Subcutaneous adipose tissue (tissue), 4 donors: Measurements from ENCODE around the gene AFAP1L2. TPM values are rescaled to one million over a fixed set of nuclear protein-coding genes. Genes with fewer than 3 reads are reported as not detected.

Source experiments
- total RNA-seq, 4 donors: library from RNA; depleted of rRNA; stranded (reverse); fragments of >200 nt; gene quantifications; one replicate each; pipeline ENCODE4 v1.1.0, GENCODE V29; 2016
- TF ChIP-seq, protein P1 (sequence below): fragments of 450-650 bp; IDR thresholded peaks from one replicate; pipeline ENCODE4 v1.5.1; 2016; ENCODE audit warnings: low read depth, mild to moderate bottlenecking, control low read depth, antibody characterized with exemption, moderate library complexity

Gene AFAP1L2
- total RNA-seq, 4 donors from 2014 or later, result 2.7 to 11.3 (median 4.8) TPM

DNA sequence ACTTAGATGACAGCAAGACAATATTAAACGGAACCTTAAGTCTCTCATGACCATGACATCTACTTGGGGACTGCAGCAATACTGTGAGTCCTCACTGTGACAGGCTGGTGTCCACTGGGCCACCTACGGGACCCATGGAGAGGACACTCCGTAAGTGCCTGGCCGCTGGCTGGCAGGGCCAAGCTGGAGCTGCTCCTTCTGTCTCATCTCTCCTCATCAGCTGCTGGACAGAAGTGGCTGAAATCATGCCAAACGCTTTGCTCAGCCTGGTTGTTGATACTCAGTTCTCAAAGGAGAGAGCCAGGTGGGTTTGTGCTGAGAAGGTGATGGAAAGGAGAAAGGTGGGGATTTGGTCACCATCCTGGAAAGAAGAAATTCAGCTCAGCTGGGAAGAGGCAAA lies 33.3 kb downstream of the AFAP1L2 start:
- TF ChIP-seq, protein P1, sequence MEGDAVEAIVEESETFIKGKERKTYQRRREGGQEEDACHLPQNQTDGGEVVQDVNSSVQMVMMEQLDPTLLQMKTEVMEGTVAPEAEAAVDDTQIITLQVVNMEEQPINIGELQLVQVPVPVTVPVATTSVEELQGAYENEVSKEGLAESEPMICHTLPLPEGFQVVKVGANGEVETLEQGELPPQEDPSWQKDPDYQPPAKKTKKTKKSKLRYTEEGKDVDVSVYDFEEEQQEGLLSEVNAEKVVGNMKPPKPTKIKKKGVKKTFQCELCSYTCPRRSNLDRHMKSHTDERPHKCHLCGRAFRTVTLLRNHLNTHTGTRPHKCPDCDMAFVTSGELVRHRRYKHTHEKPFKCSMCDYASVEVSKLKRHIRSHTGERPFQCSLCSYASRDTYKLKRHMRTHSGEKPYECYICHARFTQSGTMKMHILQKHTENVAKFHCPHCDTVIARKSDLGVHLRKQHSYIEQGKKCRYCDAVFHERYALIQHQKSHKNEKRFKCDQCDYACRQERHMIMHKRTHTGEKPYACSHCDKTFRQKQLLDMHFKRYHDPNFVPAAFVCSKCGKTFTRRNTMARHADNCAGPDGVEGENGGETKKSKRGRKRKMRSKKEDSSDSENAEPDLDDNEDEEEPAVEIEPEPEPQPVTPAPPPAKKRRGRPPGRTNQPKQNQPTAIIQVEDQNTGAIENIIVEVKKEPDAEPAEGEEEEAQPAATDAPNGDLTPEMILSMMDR, result no peak

DNA sequence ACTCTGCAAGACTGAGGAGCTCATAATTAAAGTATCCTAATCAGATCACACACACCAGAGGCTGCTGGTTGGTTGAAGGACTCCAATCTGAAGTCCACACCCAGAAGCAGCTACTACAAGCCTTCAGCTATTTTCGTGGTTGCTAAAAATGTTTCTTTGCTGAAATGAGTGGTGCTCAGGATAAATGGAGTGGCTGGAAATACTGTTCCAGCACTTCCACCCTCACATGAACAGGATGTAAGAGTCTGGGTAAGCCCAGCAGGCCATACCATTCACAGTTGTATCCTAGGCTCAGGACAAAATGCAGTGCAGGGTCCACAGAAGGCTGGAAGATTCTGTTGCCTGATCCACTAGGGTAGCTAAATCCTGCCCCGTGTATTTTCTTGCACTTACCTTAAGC lies 34.1 kb downstream of the AFAP1L2 start:
- TF ChIP-seq, protein P1, result no peak

DNA sequence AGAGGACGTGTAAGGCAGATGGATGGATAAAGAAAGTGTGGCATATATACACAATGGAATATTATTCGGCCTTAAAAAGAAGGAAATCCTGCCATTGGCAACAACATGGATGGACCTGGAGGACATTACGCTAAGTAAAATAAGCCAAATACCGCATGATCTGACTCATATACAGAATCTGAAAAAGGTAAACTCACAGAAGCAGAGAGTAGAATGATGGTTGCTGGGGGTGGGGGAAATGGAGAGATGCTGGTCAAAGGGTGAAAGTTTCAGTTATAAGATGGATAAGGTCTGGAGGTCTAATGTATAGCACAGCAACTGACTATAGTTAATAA lies 36.3 kb downstream of the AFAP1L2 start:
- TF ChIP-seq, protein P1, result no peak

DNA sequence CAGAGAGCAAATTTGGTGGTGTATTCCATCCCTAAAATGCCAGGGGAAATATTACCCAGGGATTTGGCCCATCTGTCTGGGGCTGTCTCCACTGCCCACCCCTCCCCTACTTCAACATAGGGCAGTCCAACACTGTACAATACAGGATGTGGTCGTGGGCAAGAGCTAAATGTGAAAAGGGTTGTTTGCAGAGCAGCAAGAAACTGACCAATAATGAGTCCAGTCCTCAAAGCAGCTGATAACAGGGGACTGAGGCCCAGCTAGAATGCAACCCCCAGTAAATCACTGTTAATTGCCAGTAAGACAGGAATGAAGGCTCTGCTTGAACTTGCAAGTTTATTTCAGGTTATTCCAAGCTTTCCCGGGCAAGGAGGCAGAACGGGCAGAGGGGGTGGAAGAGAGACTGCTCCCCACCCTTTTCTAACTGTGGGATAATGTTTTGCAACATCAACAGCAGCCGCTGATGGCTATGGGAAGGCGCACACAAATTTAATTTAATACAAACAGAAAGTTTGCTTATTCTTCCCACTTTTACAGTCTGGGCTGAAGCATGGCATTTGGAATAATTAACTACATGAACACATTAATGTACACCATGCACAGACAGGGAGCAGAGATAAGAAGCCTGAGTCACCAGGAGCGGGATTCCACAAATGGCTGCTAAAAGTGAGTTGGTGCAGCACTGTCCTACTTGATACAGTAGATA lies 36.8 kb downstream of the AFAP1L2 start:
- TF ChIP-seq, protein P1, result no peak

DNA sequence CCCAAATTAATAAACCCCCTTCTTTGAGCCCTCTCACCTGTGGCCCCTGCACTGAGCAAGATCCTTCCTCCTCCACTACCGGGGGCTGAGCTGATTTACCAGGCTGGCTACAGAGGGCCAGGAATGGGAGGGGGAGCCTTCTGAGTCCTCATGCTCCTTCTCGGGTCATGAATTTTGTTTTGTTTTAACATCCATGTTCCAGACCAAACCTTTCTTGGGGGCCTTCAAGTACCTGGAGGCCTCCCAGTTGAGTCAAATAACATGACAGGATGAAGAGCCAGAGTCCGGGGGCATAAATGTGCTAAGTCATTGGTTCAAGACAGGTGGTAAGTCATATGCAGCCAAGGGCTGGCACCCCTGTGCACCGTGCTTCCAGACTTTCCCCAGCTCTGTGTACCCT lies 39.6 kb downstream of the AFAP1L2 start:
- TF ChIP-seq, protein P1, result no peak

DNA sequence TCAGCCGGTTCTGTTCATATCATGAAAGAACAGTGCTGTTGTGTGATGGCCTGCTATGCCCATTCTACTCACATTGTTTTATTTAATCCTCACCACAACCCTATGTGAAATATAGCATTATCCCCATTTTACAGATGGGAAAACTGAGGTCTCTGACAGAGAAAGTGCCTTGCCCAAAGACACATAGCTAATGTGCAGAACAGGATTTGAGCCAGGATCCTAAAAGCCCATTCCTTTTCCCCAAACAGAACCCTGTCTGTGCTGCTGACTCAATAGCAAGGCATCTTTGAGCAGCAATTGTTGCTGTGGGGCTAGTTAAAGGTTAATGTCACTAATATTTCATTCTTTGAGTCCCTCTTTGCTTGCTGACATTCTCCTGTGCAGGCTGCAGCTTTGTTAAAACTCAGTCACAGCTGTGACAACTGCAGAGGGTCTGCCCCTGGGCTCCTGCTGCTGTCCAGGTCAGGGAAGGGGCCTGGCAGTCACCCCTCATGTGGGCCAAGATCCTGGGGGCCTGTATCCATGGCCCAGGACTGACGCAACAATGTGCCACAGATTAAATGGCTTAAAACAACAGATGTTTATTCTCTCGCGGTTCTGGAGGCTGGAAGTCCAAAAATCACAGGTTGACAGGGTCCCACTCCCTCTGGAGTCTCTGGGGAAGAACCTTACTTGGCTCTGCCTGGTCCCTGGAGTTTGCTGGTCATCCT lies 40.4 kb downstream of the AFAP1L2 start:
- TF ChIP-seq, protein P1, result no peak

DNA sequence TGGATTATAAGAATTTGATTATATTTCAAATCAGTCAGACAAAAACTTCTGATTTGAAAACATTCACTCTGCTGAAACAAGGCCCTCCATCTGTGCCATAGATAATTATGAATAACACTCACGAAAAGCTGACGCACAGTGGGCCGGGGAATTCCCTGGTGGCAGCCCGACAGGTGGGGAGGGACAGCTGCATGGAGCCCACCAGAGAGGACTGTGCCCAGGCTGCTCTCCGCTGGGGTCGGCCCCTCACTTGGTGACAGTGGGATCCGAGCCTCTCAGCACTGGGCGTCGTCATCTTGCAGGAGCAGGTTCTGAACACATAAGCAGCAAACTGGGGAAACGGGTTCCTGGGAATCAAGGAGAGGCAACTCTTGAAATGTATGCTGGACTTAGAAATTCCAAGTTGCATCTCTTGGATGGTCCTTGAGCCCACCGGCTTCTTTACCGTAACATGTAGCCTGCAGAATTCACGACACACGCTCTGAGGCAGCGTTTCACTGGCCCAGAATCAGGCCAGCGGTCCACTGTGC lies 41.4 kb downstream of the AFAP1L2 start:
- TF ChIP-seq, protein P1, result no peak
